NCI-H2227 treated with DMSO at 0.1 percent for 48 hours (cell line): Measurements from ENCODE around the gene PLD1.

ENCODE experiments used
- DNase-seq: peaks from one replicate; lab custom pipeline; 2025; lab: John Stamatoyannopoulos, UW

The PLD1 gene

GRCh38 chr3:171796625-171797264 is 13.5 kb downstream of the PLD1 start:
- no peak for DNase-seq

GRCh38 chr3:171792531-171792930 is 17.8 kb downstream of the PLD1 start:
- DNase-seq = no peak

- no peak for DNase-seq
These were observed 18.6 kb downstream of the PLD1 start for GRCh38 chr3:171791692-171792076.

- DNase-seq = no peak
These were observed 19.2 kb downstream of the PLD1 start for GRCh38 chr3:171790898-171791691.

GRCh38 chr3:171790574-171790897 is 19.7 kb downstream of the PLD1 start:
- no peak for DNase-seq

- DNase-seq = no peak
These were observed 20.4 kb downstream of the PLD1 start for GRCh38 chr3:171789759-171790505.

GRCh38 chr3:171788546-171789351 is 21.5 kb downstream of the PLD1 start:
- no peak for DNase-seq

- DNase-seq = no peak
These were observed 23.3 kb downstream of the PLD1 start for GRCh38 chr3:171786997-171787396.

GRCh38 chr3:171784937-171785336 is 25.3 kb downstream of the PLD1 start:
- DNase-seq = no peak

GRCh38 chr3:171784387-171784786 is 25.9 kb downstream of the PLD1 start:
- no peak for DNase-seq

GRCh38 chr3:171783626-171784025 is 26.7 kb downstream of the PLD1 start:
- DNase-seq = no peak

GRCh38 chr3:171783086-171783485 is 27.2 kb downstream of the PLD1 start:
- no peak for DNase-seq

- no peak for DNase-seq
These were observed 27.7 kb downstream of the PLD1 start for GRCh38 chr3:171782617-171783016.

GRCh38 chr3:171781711-171782127 is 28.6 kb downstream of the PLD1 start:
- no peak for DNase-seq

GRCh38 chr3:171778493-171778892 is 31.8 kb downstream of the PLD1 start:
- DNase-seq = no peak

- no peak for DNase-seq
These were observed 32.7 kb downstream of the PLD1 start for GRCh38 chr3:171777596-171777995.

GRCh38 chr3:171776839-171777583 is 33.3 kb downstream of the PLD1 start:
- DNase-seq = no peak

GRCh38 chr3:171776411-171776810 is 33.9 kb downstream of the PLD1 start:
- no peak for DNase-seq

GRCh38 chr3:171775943-171776342 is 34.3 kb downstream of the PLD1 start:
- no peak for DNase-seq

- DNase-seq = no peak
These were observed 35.8 kb downstream of the PLD1 start for GRCh38 chr3:171774521-171774920.

GRCh38 chr3:171772427-171773056 is 37.7 kb downstream of the PLD1 start:
- DNase-seq = peak; percentile 52
